HG03521 (cell line): Measurements from ENCODE around the gene SNUPN.
A peak's percentile ranks its signal among the peaks of the same experiment; 100 is the strongest.

Experiments
- ATAC-seq: cut with Tn5 transposase; IDR thresholded peaks from one replicate; pipeline ENCODE4 v1.9.1; 2021; ENCODE audit warnings: mild to moderate bottlenecking, moderate library complexity; ENCODE audit not compliant: unreplicated experiment

Gene SNUPN

DNA sequence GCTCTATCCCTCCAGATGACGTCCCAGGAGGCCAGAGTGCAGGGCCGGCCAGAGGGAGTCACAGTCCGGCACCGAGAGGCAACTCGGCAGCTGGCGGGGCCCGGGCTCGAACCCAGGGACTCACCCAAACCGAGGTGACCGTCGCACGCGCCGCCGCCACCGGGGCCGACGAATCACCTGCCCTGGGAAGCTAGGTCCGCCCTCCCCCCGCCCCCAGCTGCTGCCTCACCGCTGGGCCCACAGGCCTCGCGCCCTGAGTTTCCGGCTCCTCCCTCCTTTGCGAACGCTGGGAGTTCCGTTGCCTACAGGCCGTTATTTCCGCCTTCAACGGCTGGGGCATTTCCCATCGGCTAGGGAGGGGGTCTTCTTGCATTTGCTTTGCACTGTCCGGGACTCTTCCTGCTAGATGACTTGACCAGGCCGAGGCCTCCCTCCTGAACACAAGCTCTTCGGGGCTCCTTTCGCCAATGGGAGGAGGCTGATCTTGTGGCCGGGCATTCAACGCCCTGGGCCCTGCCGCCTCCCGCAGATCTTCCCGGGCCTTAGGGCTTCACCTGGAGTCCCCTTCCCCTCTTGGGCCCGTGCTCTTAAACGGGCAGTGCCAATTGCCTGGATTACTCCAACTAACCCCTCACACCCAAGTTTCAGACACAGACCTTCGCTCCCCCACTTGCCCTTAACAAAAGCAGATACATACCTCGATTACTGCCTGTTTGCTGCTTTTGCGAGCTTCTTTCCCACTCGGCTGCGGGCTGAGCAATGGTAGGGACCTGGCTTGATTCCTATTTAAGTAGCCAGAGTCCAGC lies at the start of gene SNUPN:
Gene SNUPN, minus strand, starts transcription at position 184 of the 806 bp plus-strand sequence. CDS start 4,674 bp downstream, outside the sequence.
- peak; percentile 68 for ATAC-seq

DNA sequence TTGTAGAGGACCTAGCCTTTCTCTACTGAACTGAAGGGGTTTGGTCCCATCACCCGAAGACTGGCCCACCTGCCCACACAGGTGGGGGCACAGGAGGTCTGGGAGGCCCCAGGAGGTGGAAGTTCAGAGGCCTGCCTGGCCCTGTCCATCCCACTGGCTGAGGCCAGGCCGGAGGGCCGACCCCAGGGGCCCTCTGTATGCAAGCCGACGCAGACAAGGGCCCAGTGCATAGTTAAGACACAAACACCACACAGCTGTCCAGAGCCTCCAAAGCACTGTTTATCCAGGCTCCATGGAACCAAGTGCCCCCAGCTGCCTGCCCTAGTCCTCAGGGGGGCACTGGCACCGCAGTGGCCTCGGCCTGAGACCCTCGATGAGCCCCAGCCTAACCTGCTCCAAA lies 48.8 kb upstream of the SNUPN start:
- ATAC-seq = no peak

GRCh38 chr15:75673426-75674235 lies 48.1 kb upstream of the SNUPN start:
- ATAC-seq = no peak

DNA sequence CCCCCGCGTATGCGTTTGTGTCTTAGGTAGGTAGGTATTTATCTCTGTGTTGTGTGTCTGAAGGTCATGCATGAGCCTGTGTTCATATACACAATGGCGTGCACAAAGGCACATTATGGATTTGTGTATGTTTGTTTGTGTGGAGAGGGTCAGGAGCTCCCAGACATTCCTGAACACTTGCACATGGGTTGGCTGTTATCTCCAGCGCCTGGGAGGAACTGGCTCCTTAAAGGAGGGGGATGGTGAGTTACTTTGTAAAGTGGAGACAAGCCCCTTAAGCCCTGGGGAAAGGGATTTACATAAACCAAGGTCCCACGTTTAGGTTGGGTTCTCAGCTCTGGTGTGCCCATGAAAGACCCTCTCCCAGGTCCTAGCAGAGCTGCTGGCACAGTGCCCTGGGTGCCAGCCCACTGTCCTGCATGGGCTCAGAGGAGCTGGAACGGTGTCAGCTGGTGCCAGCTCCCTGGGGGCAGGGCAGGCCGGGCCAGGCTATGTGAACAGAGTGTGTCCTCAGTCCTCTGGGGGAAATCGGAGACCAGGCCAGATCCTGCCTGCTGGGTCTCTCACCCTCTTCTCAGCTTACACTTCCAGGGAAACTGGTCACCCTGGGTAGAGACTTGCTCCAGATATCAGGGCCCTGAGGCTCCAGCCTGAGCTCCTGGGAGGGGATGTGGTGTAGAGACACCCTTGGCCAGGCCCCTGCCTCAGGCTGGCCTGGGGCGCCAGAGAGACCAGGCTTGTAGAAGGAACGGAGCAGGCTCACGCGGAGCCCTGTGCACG lies 47.3 kb upstream of the SNUPN start:
- ATAC-seq = no peak

GRCh38 chr15:75671730-75672602 lies 46.4 kb upstream of the SNUPN start:
- ATAC-seq = no peak

DNA sequence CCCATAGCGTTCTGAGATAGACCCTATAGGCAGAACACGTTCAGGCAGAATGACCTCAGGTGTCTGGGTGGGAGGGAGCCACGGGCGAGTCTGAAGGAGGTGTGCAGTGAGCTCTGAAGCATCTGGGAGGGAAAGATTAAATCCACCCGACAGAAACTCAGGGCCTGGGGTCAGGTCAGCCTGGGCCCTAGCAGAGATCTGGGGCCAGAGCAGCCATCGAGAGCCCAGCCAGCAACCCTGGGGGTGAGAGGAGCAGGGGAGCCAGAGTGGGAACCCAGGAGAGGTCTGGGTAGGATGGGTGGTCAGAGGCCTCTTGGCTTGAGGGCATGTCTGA lies 44.3 kb upstream of the SNUPN start:
- no peak for ATAC-seq

DNA sequence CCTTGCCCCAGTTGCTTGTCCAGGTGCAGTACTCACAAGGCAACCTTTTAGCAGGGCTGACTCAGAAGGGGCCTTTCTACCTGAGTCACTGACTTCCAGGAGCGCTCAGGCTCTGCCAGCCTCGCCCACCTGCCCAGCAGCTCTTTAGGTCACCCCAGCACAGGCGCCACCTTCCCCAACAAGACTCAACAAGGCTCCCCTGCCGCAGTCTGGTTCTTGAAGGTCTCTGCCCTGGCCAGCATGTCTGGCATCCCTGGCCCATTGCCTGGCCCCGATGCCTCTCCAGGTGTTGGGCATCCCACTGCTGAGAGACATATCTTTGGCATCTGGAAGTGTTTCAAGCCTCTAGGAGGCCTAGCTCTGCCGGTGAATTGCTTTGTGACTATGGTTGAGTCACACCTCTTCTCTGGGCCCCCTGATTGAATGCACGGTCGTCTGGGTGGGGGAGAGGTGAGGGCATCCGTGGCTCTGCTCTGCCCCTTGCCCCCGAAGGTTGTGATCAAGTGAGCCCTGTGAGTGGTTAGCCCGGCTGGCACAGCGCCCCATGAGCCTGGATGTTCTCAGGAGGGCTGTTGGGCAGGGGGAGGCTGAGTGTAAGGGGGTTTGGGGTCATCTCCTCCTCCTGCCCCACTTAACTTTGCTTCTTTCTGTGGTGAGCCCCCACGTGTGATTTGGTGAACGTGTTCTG lies 43.8 kb upstream of the SNUPN start:
- ATAC-seq = no peak

GRCh38 chr15:75666823-75667501 lies 41.4 kb upstream of the SNUPN start:
- ATAC-seq = no peak

DNA sequence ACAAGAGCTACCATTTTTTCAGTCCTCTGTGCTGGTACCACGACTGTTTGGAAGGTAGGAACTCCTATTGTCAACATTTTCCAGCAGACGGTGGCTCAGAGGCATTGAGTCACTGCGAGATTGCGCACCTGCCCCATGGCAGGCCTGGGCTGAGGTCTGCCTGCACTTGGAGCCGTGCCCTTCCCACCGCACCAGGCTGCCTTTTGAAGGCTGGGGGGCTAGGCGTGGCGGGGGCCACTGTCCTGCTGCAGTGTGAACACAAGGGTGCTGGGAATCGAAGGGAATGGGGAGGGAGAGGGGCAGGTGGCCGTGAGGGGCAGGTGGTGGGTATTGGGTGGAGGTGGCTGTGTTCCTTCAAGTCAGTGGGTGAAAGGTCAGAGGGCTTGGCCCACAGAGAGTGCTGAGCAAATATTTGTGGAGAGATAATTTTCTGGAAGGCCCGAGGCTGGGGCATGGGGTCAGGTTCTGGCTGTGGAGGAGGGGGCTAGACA lies 38.5 kb upstream of the SNUPN start:
- ATAC-seq = no peak

DNA sequence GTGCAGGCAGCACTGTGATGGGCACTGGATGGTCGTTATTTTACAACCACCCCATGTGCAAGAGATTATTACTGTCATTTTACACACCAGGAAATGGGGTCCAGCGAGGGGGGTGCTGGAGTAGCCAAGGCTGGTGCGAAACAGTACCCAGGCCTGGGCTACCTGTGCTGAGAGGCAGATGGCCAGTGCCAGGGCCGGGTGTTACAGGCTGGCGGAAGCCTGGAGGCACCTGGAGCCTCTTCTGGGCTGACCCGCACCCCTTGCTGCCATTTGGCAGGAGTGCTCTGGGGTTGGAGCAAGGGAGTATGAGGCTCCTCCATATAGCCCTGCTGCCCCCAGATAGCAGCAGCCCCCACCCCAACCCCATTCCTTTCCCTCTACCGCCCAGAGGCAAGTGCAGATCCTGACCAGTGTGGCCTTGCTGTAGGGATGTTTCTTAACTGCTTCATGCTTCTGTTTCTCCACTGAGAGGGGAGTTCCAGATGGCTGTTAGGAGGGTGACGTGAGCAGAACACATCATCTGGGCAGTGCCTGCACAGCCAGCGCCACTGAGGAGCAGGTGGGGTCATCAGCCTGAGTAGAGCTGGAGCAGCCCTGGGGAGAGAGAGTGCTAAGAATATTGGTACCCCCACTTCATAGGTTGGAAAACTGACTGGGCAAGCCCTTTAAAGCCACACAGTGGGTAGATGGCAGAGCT lies 37.4 kb upstream of the SNUPN start:
- ATAC-seq = no peak

DNA sequence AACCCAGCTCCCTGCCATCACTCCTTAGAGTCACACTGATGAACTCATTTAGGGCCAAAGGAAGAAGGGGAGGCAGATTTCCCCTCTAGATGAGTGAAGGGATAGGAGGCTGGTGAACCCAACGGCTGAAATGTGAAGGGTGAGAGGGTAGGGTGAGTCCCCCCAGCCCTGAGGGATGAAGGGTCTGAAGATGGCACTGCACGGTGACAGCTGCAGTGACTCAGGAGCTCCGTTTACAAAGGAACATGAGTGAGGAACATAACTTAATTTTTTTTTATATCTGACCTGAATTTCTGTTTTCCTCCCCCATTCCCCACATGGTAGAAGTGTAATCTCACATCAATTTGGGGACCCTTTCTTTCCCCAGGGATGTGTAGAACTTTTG lies 36.2 kb upstream of the SNUPN start:
- ATAC-seq = no peak

- no peak for ATAC-seq
These were observed 35.7 kb upstream of the SNUPN start for GRCh38 chr15:75661100-75661755.

DNA sequence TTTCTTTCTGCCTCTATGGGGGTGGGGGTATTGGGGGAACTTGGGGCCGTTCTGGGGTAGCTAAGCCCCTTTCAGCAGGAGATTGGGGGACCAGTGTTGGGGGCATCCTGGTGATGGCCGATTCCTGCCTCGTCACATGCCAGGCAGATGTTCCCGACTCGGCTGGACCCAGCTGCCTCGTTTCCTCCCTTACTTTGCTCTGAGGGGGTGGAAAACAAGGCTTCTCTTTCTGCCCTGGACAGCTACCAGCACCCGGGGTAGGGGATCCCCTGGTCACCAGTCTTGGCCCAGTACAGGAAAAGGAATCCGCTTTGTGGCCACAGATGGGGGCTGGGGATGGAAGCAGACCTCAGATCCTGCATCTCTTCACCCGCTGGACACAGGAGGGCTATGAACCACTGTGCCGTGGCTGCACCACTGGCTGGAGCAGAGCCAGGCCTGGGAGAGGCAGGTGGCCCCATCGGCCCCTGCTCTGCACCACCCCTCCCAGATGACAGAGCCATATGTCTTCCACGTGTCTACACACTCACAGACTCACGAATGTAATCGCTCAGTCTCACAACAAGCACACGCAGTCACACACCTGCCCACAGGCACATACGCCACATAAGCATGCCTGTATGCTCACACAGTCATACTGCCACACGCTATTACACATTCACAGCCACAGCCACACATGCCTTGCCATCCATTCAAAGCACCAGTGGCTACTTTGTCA lies 34.6 kb upstream of the SNUPN start:
- no peak for ATAC-seq

DNA sequence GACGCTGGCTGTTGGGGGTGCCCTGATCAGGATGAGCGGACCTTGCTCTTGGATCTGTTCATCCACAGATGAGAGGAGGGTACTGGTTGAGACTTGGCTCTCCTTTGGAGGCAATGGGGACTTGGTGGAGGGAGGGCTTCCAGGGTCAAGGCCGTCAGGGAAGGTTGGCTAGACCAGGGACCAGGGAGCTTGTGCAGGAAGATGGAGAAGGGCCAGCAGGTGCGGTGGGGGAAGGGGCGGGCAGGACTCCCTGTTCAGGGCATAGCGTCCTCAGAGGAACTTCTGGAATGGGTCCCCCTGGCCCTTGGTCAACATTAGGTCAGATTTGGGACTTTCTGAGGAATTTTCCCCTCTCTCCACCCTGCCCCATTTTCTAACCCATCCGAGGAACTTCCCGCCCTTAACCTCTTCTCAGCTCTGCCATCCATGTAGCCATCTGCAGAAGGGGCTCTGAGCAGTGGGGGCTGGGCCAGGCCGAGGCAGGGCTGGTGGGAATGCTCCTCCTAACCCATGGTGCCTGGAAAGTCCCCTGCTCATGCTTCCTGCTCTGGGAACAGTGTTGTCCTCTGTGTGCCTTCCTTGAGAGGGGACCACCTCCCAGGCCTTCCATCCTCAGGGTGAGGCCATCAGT lies 33.7 kb upstream of the SNUPN start:
- ATAC-seq = no peak

GRCh38 chr15:75656813-75657212 lies 31.3 kb upstream of the SNUPN start:
- no peak for ATAC-seq

DNA sequence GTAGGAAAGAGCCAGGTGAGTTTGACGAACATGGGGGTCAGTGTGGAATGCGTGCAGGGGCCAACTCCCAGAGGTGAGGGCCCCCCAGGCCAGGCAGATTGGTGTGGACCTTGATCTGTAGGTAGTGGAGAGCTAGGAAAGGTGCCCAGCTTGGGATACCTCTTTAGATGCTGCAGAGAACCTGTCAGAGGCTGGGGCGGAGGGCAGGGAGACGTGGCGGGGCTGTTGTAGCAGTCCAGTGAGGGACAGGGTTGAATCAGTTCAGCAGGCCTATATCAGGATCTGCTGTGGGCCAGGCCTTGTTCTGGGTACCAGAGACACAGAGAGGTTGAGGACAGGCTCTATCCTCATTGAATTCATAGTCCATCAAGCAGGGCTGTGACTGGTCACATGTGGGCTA lies 30.8 kb upstream of the SNUPN start:
- ATAC-seq = no peak

GRCh38 chr15:75655931-75656330 lies 30.4 kb upstream of the SNUPN start:
- no peak for ATAC-seq
